K562 (cell line): ENCODE measurements around the gene PTGR2.

Experiments used
- FIP1L1 ChIP-seq: fragments of 200-400 bp; formaldehyde crosslinking; IDR thresholded peaks from 2 replicates; pipeline ENCODE4 v1.6.1; 2018; ENCODE audit warnings: mild to moderate bottlenecking, low read depth, low read length; ENCODE audit not compliant: poor library complexity, severe bottlenecking
- KLF1 ChIP-seq: fragments of 450-650 bp; IDR thresholded peaks from 2 replicates; pipeline ENCODE4 v1.6.1; 2016; ENCODE audit warnings: missing genetic modification characterization, missing compliant biosample characterization
- RCOR1 ChIP-seq, 2 experiments: IDR thresholded peaks; 2 replicates each; pipeline ENCODE4 v1.6.1; 2012; ENCODE audit warnings: low read depth in 2 of 2, low read length in 2 of 2, borderline replicate concordance in 1 of 2, improper control_type of control experiment in 1 of 2
- SRSF3 ChIP-seq: fragments of 200-400 bp; formaldehyde crosslinking; IDR thresholded peaks from 2 replicates; pipeline ENCODE4 v1.6.1; 2016; ENCODE audit warnings: mild to moderate bottlenecking, low read length, moderate library complexity; ENCODE audit not compliant: insufficient read depth

GRCh38 chr14:73884438-73885190 is 33.0 kb downstream of the PTGR2 start:
- no peak for TF ChIP-seq FIP1L1
- TF ChIP-seq SRSF3, result no peak
- no peak for TF ChIP-seq RCOR1 (IDR thresholded peaks at IDR 0.05; ENCODE audit: borderline replicate concordance in 1 of 2, low read depth in 2 of 2, low read length in 2 of 2)
- TF ChIP-seq KLF1, result no peak
